ENCODE results near the gene HOXA11.

DNA sequence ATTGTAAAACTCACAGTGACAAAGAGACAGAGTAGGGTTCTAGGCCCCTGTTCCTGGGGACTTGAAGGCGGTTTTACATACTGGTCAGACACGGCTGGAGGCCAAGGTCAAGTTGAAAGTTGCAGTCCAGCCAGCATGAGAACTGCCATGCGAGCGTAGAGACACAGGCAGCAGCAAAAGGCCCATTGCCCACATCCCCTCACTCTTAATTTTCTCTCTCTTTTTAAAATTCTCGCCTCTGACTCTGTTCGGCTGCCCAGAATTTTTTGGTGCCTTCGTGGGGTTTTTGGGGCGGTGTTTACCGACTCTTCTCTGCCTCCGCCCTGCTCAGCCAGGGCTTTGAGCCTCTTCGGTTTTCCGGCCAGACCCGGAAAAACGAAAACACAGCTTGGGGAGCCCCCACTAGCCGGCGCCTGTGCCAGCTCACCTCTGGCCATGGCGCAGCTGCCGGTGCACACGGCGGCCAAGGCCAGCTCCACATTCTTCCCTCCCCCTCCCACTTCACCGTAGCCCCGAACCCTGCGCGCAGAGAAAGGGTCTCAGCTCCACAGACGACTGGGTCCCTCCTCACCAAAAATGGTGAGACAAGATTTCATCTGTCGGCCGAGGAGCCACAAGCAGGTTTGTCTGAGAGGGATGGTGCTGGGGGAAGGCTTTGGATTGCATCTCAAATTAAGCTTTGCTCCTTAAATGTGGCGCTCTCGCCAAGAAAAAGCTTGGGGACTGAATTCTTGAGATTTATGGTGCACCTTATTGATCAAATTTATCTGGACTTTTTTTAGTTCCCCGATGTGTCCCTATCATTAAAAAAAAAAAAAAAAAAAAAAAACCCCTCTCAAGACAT lies 17.2 kb upstream of the HOXA11 start:
- TF ChIP-seq, protein P1, sequence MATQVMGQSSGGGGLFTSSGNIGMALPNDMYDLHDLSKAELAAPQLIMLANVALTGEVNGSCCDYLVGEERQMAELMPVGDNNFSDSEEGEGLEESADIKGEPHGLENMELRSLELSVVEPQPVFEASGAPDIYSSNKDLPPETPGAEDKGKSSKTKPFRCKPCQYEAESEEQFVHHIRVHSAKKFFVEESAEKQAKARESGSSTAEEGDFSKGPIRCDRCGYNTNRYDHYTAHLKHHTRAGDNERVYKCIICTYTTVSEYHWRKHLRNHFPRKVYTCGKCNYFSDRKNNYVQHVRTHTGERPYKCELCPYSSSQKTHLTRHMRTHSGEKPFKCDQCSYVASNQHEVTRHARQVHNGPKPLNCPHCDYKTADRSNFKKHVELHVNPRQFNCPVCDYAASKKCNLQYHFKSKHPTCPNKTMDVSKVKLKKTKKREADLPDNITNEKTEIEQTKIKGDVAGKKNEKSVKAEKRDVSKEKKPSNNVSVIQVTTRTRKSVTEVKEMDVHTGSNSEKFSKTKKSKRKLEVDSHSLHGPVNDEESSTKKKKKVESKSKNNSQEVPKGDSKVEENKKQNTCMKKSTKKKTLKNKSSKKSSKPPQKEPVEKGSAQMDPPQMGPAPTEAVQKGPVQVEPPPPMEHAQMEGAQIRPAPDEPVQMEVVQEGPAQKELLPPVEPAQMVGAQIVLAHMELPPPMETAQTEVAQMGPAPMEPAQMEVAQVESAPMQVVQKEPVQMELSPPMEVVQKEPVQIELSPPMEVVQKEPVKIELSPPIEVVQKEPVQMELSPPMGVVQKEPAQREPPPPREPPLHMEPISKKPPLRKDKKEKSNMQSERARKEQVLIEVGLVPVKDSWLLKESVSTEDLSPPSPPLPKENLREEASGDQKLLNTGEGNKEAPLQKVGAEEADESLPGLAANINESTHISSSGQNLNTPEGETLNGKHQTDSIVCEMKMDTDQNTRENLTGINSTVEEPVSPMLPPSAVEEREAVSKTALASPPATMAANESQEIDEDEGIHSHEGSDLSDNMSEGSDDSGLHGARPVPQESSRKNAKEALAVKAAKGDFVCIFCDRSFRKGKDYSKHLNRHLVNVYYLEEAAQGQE (IDR thresholded peaks at IDR 0.05; ENCODE audit: insufficient read depth in 1 of 2, low read depth in 2 of 2, low read length in 2 of 2), result no peak
- no peak for TF ChIP-seq SIN3A (IDR thresholded peaks at IDR 0.05; ENCODE audit: borderline replicate concordance, insufficient read depth, low read length)
- TF ChIP-seq TAF1 (IDR thresholded peaks at IDR 0.05; ENCODE audit: borderline replicate concordance, insufficient read depth, low read length), result no peak

All from PFSK-1 (cell line).